AG09319 (cell line): Measurements from ENCODE around the gene NPW.

Source experiments
- DNase-seq: peaks from one replicate; pipeline ENCODE4 v3.0.0-alpha.2; 2010; ENCODE audit warnings: low read depth; ENCODE audit errors: extremely low read depth
- CTCF ChIP-seq: IDR thresholded peaks from 2 replicates; pipeline ENCODE4 v1.5.1; 2011; ENCODE audit warnings: low read depth, mild to moderate bottlenecking, inconsistent platforms, low read length, moderate library complexity

Gene NPW

DNA sequence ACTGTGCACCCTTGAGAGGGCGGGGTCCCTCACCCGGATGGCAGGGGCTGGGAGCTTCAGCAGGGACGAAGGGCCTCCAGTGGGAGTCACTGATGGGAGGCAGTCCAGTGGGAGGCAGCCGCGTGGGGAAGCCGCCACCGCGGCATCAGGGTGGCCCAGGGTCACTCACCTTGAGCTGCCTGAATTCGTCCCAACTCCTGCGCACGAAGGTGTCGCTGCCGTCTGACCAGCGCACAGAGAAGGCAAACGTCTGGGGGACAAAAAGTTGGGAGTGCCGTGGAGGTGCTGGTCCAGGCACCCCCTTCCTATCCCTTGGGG is 38.9 kb upstream of the NPW start:
- no peak for DNase-seq
- no peak for TF ChIP-seq CTCF

GRCh38 chr16:1981398-1981836 is 38.2 kb upstream of the NPW start, which contains the start of gene NOXO1:
Gene NOXO1, minus strand, starts transcription at chr16:1981469. Its CDS starts 290 bp downstream, at chr16:1981179.
- TF ChIP-seq CTCF: no peak
- no peak for DNase-seq

GRCh38 chr16:1982013-1982433 is 37.6 kb upstream of the NPW start:
- TF ChIP-seq CTCF: no peak
- no peak for DNase-seq

DNA sequence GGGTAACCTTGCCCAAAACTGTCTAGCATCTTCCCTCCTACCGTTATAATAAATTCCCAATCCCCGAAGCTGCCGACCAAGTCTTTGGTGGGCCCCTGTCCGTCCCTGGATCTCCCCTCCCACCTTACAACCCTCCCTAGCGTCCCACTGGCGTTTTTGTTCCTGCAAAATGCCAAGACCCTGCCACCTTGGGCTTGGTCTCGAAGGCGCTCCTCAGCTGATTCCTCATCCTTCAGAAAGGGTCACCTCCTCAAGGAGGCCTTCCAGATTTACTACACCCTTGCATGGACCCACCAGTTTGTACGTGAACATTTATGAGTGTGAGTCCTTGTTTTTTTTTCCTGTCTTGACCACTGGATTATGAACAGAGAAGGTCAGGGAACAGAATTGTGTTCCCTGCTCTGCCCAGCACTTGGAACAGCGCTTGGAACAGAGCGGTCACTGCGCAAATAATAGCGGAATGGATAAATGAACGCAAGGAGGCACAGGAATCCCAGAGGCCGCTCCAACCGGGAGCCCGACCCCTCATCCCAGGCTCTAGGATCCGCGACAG is 36.5 kb upstream of the NPW start:
- peak; percentile 27 for TF ChIP-seq CTCF
- no peak for DNase-seq

DNA sequence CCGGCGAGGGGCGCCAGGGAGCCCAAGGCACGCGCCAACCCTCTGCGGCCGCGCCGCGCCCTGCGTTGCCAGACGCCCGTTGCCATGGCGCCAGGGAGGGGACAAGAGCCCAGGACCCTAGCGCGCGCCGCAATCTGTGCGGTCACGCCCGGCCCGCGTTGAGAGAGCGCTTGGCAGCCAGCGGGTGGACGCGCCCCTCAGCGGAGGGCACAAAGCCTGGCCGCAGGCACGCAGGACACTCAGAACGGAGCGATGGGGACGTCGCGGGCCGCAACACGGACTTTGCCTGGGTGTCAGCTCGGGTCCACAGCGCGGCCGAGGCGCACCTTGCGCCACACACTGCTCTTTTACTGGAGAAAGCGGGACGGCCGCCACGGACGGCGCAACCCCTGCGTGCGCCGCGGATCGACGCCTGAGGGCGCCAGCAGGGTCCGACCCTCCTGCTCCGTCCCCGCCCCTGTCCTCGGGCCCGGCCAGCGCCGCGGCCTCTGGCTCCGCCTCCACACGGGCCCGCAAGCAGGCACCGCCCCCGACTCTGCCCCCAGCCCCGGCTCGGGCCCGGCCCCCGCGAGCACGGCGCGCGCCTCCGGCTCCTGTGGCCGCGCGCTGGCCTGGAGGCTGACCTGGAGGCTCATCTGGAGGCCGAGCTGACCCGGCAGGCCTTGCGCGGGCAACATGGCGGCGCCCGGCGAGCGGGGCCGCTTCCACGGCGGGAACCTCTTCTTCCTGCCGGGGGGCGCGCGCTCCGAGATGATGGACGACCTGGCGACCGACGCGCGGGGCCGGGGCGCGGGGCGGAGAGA is 35.8 kb upstream of the NPW start, which contains the start of gene GFER:
Gene GFER, plus strand, starts transcription at position 650 of the 803 bp plus-strand sequence. Its CDS starts 26 bp downstream, at position 676.
- peak; percentile 83 for DNase-seq
- peak; percentile 27 for TF ChIP-seq CTCF

GRCh38 chr16:1984347-1985225 is 35.0 kb upstream of the NPW start:
- DNase-seq: no peak
- TF ChIP-seq CTCF: no peak
